Measurements from ENCODE around the gene PSMC2. TPM values are rescaled to one million over a fixed set of nuclear protein-coding genes. Genes with fewer than 3 reads are reported as not detected.

The PSMC2 gene
- total RNA-seq, 2 donors from 2014 or later, result 89.5 to 99.6 TPM

DNA sequence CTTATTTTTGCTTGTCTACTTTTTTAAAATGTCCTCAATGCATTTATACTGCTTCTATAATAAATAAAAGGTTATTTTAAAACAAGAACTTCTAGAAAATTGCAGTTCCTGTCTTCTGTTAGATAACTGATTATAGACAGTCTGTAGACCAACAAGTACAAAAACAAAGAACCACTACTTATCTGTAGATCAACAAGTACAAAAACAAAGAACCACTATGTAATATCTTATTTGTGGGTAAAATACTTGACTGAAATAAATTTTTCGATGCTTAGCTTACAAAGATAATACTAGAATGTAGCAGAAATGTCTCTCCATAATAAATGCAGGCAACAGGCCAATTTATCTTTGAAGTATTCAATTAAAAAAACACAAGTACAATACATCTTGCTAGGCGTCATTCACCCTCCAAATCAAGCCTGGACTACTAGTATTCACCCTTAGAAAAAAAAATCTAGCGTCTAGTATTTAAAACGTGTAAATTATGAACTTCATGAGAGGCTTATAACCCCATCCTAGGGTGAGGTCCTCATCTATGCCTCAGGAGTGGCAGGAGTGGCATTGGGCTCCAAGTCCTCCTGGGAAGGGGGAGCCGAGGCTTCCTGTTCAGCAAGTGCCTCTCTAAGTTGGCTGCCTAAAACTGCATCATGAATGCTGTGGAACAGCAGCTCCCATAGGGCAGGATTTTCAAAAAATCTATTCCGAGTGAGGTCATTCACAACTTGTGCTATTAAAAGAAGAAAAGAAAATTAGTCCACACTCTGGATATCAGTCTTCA is 26.6 kb downstream of the PSMC2 start:
- TF ChIP-seq, protein P1, sequence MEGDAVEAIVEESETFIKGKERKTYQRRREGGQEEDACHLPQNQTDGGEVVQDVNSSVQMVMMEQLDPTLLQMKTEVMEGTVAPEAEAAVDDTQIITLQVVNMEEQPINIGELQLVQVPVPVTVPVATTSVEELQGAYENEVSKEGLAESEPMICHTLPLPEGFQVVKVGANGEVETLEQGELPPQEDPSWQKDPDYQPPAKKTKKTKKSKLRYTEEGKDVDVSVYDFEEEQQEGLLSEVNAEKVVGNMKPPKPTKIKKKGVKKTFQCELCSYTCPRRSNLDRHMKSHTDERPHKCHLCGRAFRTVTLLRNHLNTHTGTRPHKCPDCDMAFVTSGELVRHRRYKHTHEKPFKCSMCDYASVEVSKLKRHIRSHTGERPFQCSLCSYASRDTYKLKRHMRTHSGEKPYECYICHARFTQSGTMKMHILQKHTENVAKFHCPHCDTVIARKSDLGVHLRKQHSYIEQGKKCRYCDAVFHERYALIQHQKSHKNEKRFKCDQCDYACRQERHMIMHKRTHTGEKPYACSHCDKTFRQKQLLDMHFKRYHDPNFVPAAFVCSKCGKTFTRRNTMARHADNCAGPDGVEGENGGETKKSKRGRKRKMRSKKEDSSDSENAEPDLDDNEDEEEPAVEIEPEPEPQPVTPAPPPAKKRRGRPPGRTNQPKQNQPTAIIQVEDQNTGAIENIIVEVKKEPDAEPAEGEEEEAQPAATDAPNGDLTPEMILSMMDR (IDR thresholded peaks at IDR 0.05), result no peak
- Histone ChIP-seq H3K4me1 (no peaks in the 10 kb centered on the region), H3K9me3 (no peaks in the 10 kb centered on the region), H3K4me3 (no peak overlapping the region), H3K27me3 (no peaks in the 10 kb centered on the region), H3K36me3 (no peaks in the 10 kb centered on the region), H3K27ac (no peak overlapping the region)
- DNase-seq (ENCODE audit: low spot score), result no peak

DNA sequence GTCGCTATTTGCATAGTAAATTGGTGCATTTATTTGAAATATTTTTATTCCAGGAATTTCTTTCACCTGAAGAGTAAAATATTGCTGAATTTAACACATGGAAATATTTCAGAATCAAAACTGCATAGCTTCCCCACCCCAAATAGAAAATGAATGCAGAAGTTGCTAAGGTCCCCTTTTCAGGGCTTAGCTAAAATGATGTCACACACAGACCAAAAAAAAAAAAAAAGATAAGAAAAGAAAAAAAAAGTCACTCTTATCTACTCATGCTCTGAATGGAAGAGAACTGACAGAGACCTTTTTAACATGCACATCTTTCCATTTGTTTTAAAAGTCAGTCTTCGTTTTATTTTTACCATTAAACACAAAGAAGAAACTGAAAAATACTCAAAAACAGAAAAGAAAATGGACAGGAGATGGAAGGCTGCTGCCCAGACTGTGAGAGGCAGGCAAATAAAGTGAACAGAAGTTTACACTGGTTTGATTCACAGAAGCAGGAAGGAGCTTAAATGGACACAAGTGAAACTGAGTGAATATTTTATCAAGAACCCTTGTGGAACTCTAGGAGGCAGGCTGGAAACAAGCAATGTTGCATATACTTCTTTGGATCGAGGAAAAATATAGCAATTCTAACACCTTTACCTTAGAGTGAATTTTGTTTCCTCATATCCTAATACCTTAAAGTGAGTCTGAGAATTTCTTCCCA is 32.0 kb downstream of the PSMC2 start:
- Histone ChIP-seq H3K36me3 (no peaks in the 10 kb centered on the region), H3K27me3 (no peaks in the 10 kb centered on the region), H3K27ac (no peak overlapping the region), H3K4me3 (no peak overlapping the region), H3K4me1 (no peaks in the 10 kb centered on the region), H3K9me3 (no peaks in the 10 kb centered on the region)
- DNase-seq (ENCODE audit: low spot score), result no peak
- TF ChIP-seq, protein P1 (IDR thresholded peaks at IDR 0.05), result no peak

- no peak for DNase-seq (ENCODE audit: low spot score)
Observed at GRCh38 chr7:103380395-103381191, 33.1 kb downstream of the PSMC2 start.

GRCh38 chr7:103381280-103382031 is 34.0 kb downstream of the PSMC2 start:
- Histone ChIP-seq H3K27ac (no peak overlapping the region), H3K27me3 (no peaks in the 10 kb centered on the region), H3K36me3 (no peaks in the 10 kb centered on the region), H3K4me3 (no peak overlapping the region), H3K9me3 (no peaks in the 10 kb centered on the region), H3K4me1 (no peaks in the 10 kb centered on the region)
- TF ChIP-seq, protein P1 (IDR thresholded peaks at IDR 0.05), result no peak
- DNase-seq (ENCODE audit: low spot score), result no peak

More at GRCh38 chr7:103380395-103381191, 33.1 kb downstream of the PSMC2 start:
- Histone ChIP-seq H3K4me1 (no peaks in the 10 kb centered on the region), H3K27ac (no peak overlapping the region), H3K27me3 (no peaks in the 10 kb centered on the region), H3K4me3 (no peak overlapping the region), H3K36me3 (no peaks in the 10 kb centered on the region), H3K9me3 (no peaks in the 10 kb centered on the region)
- TF ChIP-seq, protein P1 (IDR thresholded peaks at IDR 0.05), result no peak

- no peaks in the 10 kb centered on the region for H3K36me3 ChIP-seq
- H3K4me1 ChIP-seq, result no peaks in the 10 kb centered on the region
- H3K27ac ChIP-seq, result no peak overlapping the region
- DNase-seq (ENCODE audit: low spot score), result no peak
- no peak overlapping the region for H3K4me3 ChIP-seq
- H3K9me3 ChIP-seq, result no peaks in the 10 kb centered on the region
- TF ChIP-seq, protein P1 (IDR thresholded peaks at IDR 0.05), result no peak
- H3K27me3 ChIP-seq, result no peaks in the 10 kb centered on the region
Observed at GRCh38 chr7:103382032-103382402, 34.6 kb downstream of the PSMC2 start.

All from right atrium auricular region (tissue), 2 donors.